Subcutaneous adipose tissue (tissue), 4 donors: Measurements from ENCODE around the gene FAM20A. TPM values are rescaled to one million over a fixed set of nuclear protein-coding genes. Genes with fewer than 3 reads are reported as not detected.

Experiments
- CTCF ChIP-seq: fragments of 450-650 bp; IDR thresholded peaks from one replicate; pipeline ENCODE4 v1.5.1; 2016; ENCODE audit warnings: low read depth, mild to moderate bottlenecking, control low read depth, antibody characterized with exemption, moderate library complexity
- total RNA-seq, 4 donors: library from RNA; depleted of rRNA; stranded (reverse); fragments of >200 nt; gene quantifications; one replicate each; pipeline ENCODE4 v1.1.0, GENCODE V29; 2016

FAM20A gene
- total RNA-seq, 4 donors from 2014 or later: 7.7 to 17.0 (median 12.3) TPM

GRCh38 chr17:68634345-68634876 lies 33.2 kb upstream of the FAM20A start:
- TF ChIP-seq CTCF: no peak

- no peak for TF ChIP-seq CTCF
Observed at GRCh38 chr17:68628576-68628957, 27.4 kb upstream of the FAM20A start.

- TF ChIP-seq CTCF: no peak
Observed at GRCh38 chr17:68627956-68628575, 26.9 kb upstream of the FAM20A start.

GRCh38 chr17:68624381-68624780 lies 23.2 kb upstream of the FAM20A start:
- no peak for TF ChIP-seq CTCF

- no peak for TF ChIP-seq CTCF
Observed at GRCh38 chr17:68623811-68624210, 22.6 kb upstream of the FAM20A start.

GRCh38 chr17:68622423-68622822 lies 21.3 kb upstream of the FAM20A start:
- no peak for TF ChIP-seq CTCF

- no peak for TF ChIP-seq CTCF
Observed at GRCh38 chr17:68621065-68621464, 19.9 kb upstream of the FAM20A start.
